NCI-H146 treated with DMSO at 0.1 percent for 48 hours (cell line): ENCODE results near the gene IGFALS.
"Not testable (repeated sequence)": the region's sequence is repeated elsewhere in the genome, so short reads cannot be mapped to it uniquely, and the experiment has no call there.

Source experiments
- DNase-seq: peaks from one replicate; lab custom pipeline; 2025; ENCODE audit not compliant: unreplicated experiment; lab: John Stamatoyannopoulos, UW

The IGFALS gene

GRCh38 chr16:1818204-1818872, 24.8 kb upstream of the IGFALS start:
- DNase-seq = no peak

- DNase-seq = no peak
Measured at GRCh38 chr16:1817716-1818115, 24.2 kb upstream of the IGFALS start.

GRCh38 chr16:1817276-1817589, 23.7 kb upstream of the IGFALS start:
- no peak for DNase-seq

GRCh38 chr16:1816396-1817275, 23.1 kb upstream of the IGFALS start:
- no peak for DNase-seq

- DNase-seq = no peak
Measured at GRCh38 chr16:1815461-1815860, 22.0 kb upstream of the IGFALS start.

- DNase-seq = peak; percentile 82
Measured at GRCh38 chr16:1812732-1813163, 19.2 kb upstream of the IGFALS start.

- DNase-seq = no peak
Measured at GRCh38 chr16:1810536-1810935, 17.0 kb upstream of the IGFALS start.

- no peak for DNase-seq
Measured at GRCh38 chr16:1810106-1810505, 16.6 kb upstream of the IGFALS start.

- no peak for DNase-seq
Measured at GRCh38 chr16:1809281-1809801, 15.8 kb upstream of the IGFALS start.

GRCh38 chr16:1808691-1809090, 15.2 kb upstream of the IGFALS start:
- no peak for DNase-seq

- no peak for DNase-seq
Measured at GRCh38 chr16:1807626-1808025, 14.1 kb upstream of the IGFALS start.

GRCh38 chr16:1800701-1801100, 7.2 kb upstream of the IGFALS start:
- no peak for DNase-seq

GRCh38 chr16:1799263-1799662, 5.8 kb upstream of the IGFALS start:
- not testable (repeated sequence) for DNase-seq

- DNase-seq = no peak
Measured at GRCh38 chr16:1794908-1795666, 1.6 kb upstream of the IGFALS start.

GRCh38 chr16:1794221-1794871, 841 bp upstream of the IGFALS start:
- no peak for DNase-seq

- DNase-seq = no peak
Measured at GRCh38 chr16:1792836-1793577, 498 bp downstream of the IGFALS start.

- DNase-seq = no peak
Measured at GRCh38 chr16:1791943-1792812, 1.3 kb downstream of the IGFALS start.

- no peak for DNase-seq
Measured at GRCh38 chr16:1791256-1791942, 2.1 kb downstream of the IGFALS start.
